A673 (cell line): ENCODE results near the gene CD8B2. TPM values are rescaled to one million over a fixed set of nuclear protein-coding genes. Genes with fewer than 3 reads are reported as not detected.

Experiments used
- BruUV-seq: library from RNA; stranded (reverse); fragments of 400-500 nt; replicated peaks from 2 replicates; lab custom pipeline; 2021; lab: Mats Ljungman, UMichigan
- CTCF ChIA-PET: fragments of 300-600 bp; sonication (Branson Sonifier 250); formaldehyde crosslinking; loops from one replicate; lab custom pipeline; 2022; ENCODE audit warnings: antibody characterized with exemption; lab: Charles Lee
- POLR2A ChIA-PET: fragments of 300-600 bp; sonication (Branson Sonifier 250); formaldehyde crosslinking; loops from one replicate; lab custom pipeline; 2022; ENCODE audit warnings: antibody characterized with exemption; ENCODE audit not compliant: low non-redundant PET; lab: Charles Lee
- DNase-seq: peaks from one replicate; pipeline ENCODE4 v3.0.0-alpha.2; 2015; ENCODE audit warnings: low spot score
- H3K27ac ChIP-seq: fragments of 200-600 bp; sonication (generic); 2 replicates; pipeline ENCODE4 v1.5.1; 2016; ENCODE audit warnings: mixed run types, low read depth, mild to moderate bottlenecking, mixed read lengths, antibody characterized with exemption, low read length; ENCODE audit not compliant: poor library complexity, severe bottlenecking
- H3K27me3 ChIP-seq: fragments of 200-600 bp; sonication (generic); replicated peaks from 2 replicates; pipeline ENCODE4 v1.6.1; 2017; ENCODE audit warnings: mixed run types, low read depth, mild to moderate bottlenecking, mixed read lengths, antibody characterized with exemption, low read length; ENCODE audit not compliant: insufficient read depth, poor library complexity
- H3K36me3 ChIP-seq: fragments of 200-600 bp; sonication (generic); 2 replicates; pipeline ENCODE4 v1.6.1; 2016; ENCODE audit warnings: mixed run types, mild to moderate bottlenecking, mixed read lengths, antibody characterized with exemption, low read length; ENCODE audit not compliant: insufficient read depth, poor library complexity, severe bottlenecking
- H3K4me1 ChIP-seq: fragments of 200-600 bp; sonication (generic); 2 replicates; pipeline ENCODE4 v1.6.1; 2017; ENCODE audit warnings: mixed run types, mild to moderate bottlenecking, mixed read lengths, antibody characterized with exemption, low read length; ENCODE audit not compliant: insufficient read depth, poor library complexity, severe bottlenecking
- H3K4me3 ChIP-seq: fragments of 200-600 bp; sonication (generic); 2 replicates; pipeline ENCODE4 v1.5.1; 2016; ENCODE audit warnings: low read depth, mixed run types, mild to moderate bottlenecking, mixed read lengths, low read length; ENCODE audit not compliant: poor library complexity, severe bottlenecking
- H3K9me3 ChIP-seq: fragments of 200-600 bp; sonication (generic); 2 replicates; pipeline ENCODE4 v1.6.1; 2016; ENCODE audit warnings: mixed run types, low read depth, mild to moderate bottlenecking, mixed read lengths, antibody characterized with exemption, low read length; ENCODE audit not compliant: poor library complexity, severe bottlenecking
- CTCF ChIP-seq: fragments of 300-800, 200-600 bp; sonication (generic); conservative IDR thresholded peaks from 2 replicates; pipeline ENCODE4 v1.5.1; 2017; ENCODE audit warnings: low read depth, mild to moderate bottlenecking, antibody characterized with exemption, low read length, moderate library complexity, mixed read lengths
- EZH2 ChIP-seq: fragments of 200-600 bp; sonication (generic); IDR thresholded peaks from 2 replicates; pipeline ENCODE4 v1.6.1; 2017; ENCODE audit warnings: borderline replicate concordance, low read depth, mild to moderate bottlenecking, mixed read lengths, antibody characterized with exemption, low read length; ENCODE audit not compliant: poor library complexity, severe bottlenecking
- intact Hi-C: fragments of 100-400 bp; cut with micrococcal nuclease; formaldehyde crosslinking; loops from one replicate; pipeline ENCODE4 v1.10.0; 2022; ENCODE audit not compliant: unreplicated experiment
- total RNA-seq: library from RNA; stranded (reverse); gene quantifications from 2 replicates; pipeline ENCODE4 v1.2.3, GENCODE V29; 2021

The CD8B2 gene
- total RNA-seq, 1 experiment from 2014 or later, result not detected

GRCh38 chr2:106532236-106532635 lies 45.1 kb downstream of the CD8B2 start:
- POLR2A ChIA-PET, result no interaction called here
- Histone ChIP-seq H3K9me3 (no peaks in the 10 kb centered on the region), H3K4me1 (no peaks in the 10 kb centered on the region), H3K4me3 (no peak overlapping the region), H3K27me3 (peaks cover 4% of the 10 kb centered on the region), H3K36me3 (no peaks in the 10 kb centered on the region), H3K27ac (no peak overlapping the region)
- TF ChIP-seq CTCF, result no peak
- no peak for TF ChIP-seq EZH2
- BruUV-seq, result no TSS peak
- no peak for DNase-seq
- CTCF ChIA-PET, result no interaction called here
- intact Hi-C loops, result no loop called here

- Histone ChIP-seq H3K27me3 (peaks cover 4% of the 10 kb centered on the region), H3K4me1 (no peaks in the 10 kb centered on the region), H3K9me3 (no peaks in the 10 kb centered on the region), H3K4me3 (no peak overlapping the region), H3K36me3 (no peaks in the 10 kb centered on the region), H3K27ac (no peak overlapping the region)
- ChIA-PET POLR2A (no interaction called here), CTCF (no interaction called here)
- no peak for DNase-seq
- BruUV-seq, result no TSS peak
- no peak for TF ChIP-seq CTCF
- no peak for TF ChIP-seq EZH2
- intact Hi-C loops, result no loop called here
Measured at GRCh38 chr2:106534471-106534870, 47.3 kb downstream of the CD8B2 start.

GRCh38 chr2:106536490-106536889 lies 49.3 kb downstream of the CD8B2 start:
- DNase-seq, result no peak
- H3K36me3 ChIP-seq, result no peaks in the 10 kb centered on the region
- BruUV-seq, result no TSS peak
- H3K4me3 ChIP-seq, result no peak overlapping the region
- CTCF ChIA-PET, result no interaction called here
- TF ChIP-seq EZH2 (no peak), CTCF (no peak)
- POLR2A ChIA-PET, result no interaction called here
- intact Hi-C loops, result no loop called here
- peaks cover 4% of the 10 kb centered on the region for H3K27me3 ChIP-seq
- H3K27ac ChIP-seq, result no peak overlapping the region
- no peaks in the 10 kb centered on the region for H3K9me3 ChIP-seq
- no peaks in the 10 kb centered on the region for H3K4me1 ChIP-seq
